H1 (cell line): Measurements from ENCODE around the gene FFAR2. TPM values are rescaled to one million over a fixed set of nuclear protein-coding genes. Genes with fewer than 3 reads are reported as not detected.

Experiments used
- CTCF ChIA-PET: fragments of 300-600 bp; sonication (Branson Sonifier 250); formaldehyde crosslinking; loops from one replicate; lab custom pipeline; 2021; ENCODE audit not compliant: partially characterized antibody; lab: Charles Lee
- POLR2A ChIA-PET: fragments of 300-600 bp; sonication (Branson Sonifier 250); formaldehyde crosslinking; loops from one replicate; lab custom pipeline; 2021; ENCODE audit warnings: inconsistent platforms; ENCODE audit not compliant: partially characterized antibody; lab: Charles Lee
- DNase-seq, 2 experiments: peaks; one replicate each; pipeline versions ENCODE4 v3.0.0 to v3.0.0-alpha.2; 2010 to 2022; ENCODE audit warnings: low spot score in 2 of 2, low read depth in 1 of 2, mixed read lengths in 1 of 2
- FAIRE-seq: peaks from 2 replicates; lab custom pipeline; 2011; peaks lifted over from hg19 to GRCh38; lab: Jason Lieb, UNC
- H2AFZ ChIP-seq: 2 replicates; pipeline ENCODE4 v1.8.1; 2012; ENCODE audit warnings: low read length, inconsistent platforms
- H2AK5ac ChIP-seq: 2 replicates; pipeline ENCODE4 v1.6.1; 2013; ENCODE audit warnings: low read depth, low read length
- H2BK120ac ChIP-seq: replicated peaks from 2 replicates; pipeline ENCODE3; 2013; ENCODE audit warnings: low read depth, low read length, inconsistent platforms
- H2BK12ac ChIP-seq: 2 replicates; pipeline ENCODE4 v1.6.1; 2013; ENCODE audit warnings: low read depth, low read length
- H2BK15ac ChIP-seq: 2 replicates; pipeline ENCODE4 v1.6.1; 2013; ENCODE audit warnings: low read length
- H2BK20ac ChIP-seq: 2 replicates; pipeline ENCODE4 v1.6.1; 2013; ENCODE audit warnings: low read length
- H2BK5ac ChIP-seq: 2 replicates; pipeline ENCODE4 v1.6.1; 2013; ENCODE audit warnings: low read depth, low read length
- H3K14ac ChIP-seq: 2 replicates; pipeline ENCODE4 v1.6.1; 2013; ENCODE audit warnings: inconsistent platforms; ENCODE audit not compliant: insufficient read length
- H3K18ac ChIP-seq: 2 replicates; pipeline ENCODE4 v1.6.1; 2013; ENCODE audit warnings: low read length; ENCODE audit errors: extremely low read depth
- H3K23ac ChIP-seq: 2 replicates; pipeline ENCODE4 v1.6.1; 2013; ENCODE audit warnings: inconsistent platforms; ENCODE audit not compliant: insufficient read length
- H3K23me2 ChIP-seq: 2 replicates; pipeline ENCODE4 v1.6.1; 2013; ENCODE audit warnings: low read depth, low read length
- H3K27ac ChIP-seq: 2 replicates; pipeline ENCODE4 v1.6.1; 2011; ENCODE audit warnings: low read depth, low read length, inconsistent platforms
- H3K27me3 ChIP-seq, 4 experiments: replicated peaks in 1 of 4; 1 replicate in 1 of 4; 2 replicates in 3 of 4; pipeline versions ENCODE4 v1.6.1 to v1.8.1; 2011 to 2013; ENCODE audit warnings: low read length in 3 of 4, mild to moderate bottlenecking in 3 of 4, inconsistent platforms in 2 of 4, mixed read lengths in 2 of 4, moderate library complexity in 1 of 4; ENCODE audit not compliant: control insufficient read depth in 3 of 4, insufficient read depth in 3 of 4; ENCODE audit errors: extremely low read depth in 1 of 4
- H3K36me3 ChIP-seq, 4 experiments: 2 replicates each; pipeline versions ENCODE4 v1.6.1 to v1.8.1; 2011 to 2013; ENCODE audit warnings: mild to moderate bottlenecking in 4 of 4, low read length in 3 of 4, moderate library complexity in 2 of 4, control low read depth in 1 of 4, inconsistent platforms in 1 of 4; ENCODE audit not compliant: insufficient read depth in 4 of 4, control insufficient read depth in 2 of 4
- H3K4ac ChIP-seq: replicated peaks from 2 replicates; pipeline ENCODE3; 2013; ENCODE audit warnings: low read length, low read depth, mixed read lengths, inconsistent platforms; ENCODE audit not compliant: insufficient read length
- H3K4me1 ChIP-seq, 4 experiments: replicated peaks in 1 of 4; 1 replicate in 1 of 4; 2 replicates in 3 of 4; pipeline versions ENCODE4 v1.6.1 to v1.8.1; 2011 to 2013; ENCODE audit warnings: low read length in 3 of 4, inconsistent platforms in 2 of 4, mixed read lengths in 1 of 4; ENCODE audit not compliant: insufficient read depth in 4 of 4, control insufficient read depth in 3 of 4
- H3K4me2 ChIP-seq, 2 experiments: 2 replicates each; pipeline versions ENCODE4 v1.6.1 to v1.8.1; 2011 to 2013; ENCODE audit warnings: low read depth in 2 of 2, low read length in 2 of 2, control low read depth in 1 of 2, inconsistent platforms in 1 of 2, mild to moderate bottlenecking in 1 of 2; ENCODE audit not compliant: insufficient read depth in 1 of 2
- H3K4me3 ChIP-seq, 4 experiments: fragments of 200-600, 300-600 bp in 1 of 4; sonication (generic), shearing (Covaris generic), sonication (Bioruptor Twin) in 1 of 4; 2 replicates each; pipeline versions ENCODE4 v1.5.1 to v1.8.1; 2011 to 2016; ENCODE audit warnings: low read length in 4 of 4, low read depth in 3 of 4, control low read depth in 2 of 4, inconsistent platforms in 2 of 4, mild to moderate bottlenecking in 2 of 4, mixed read lengths in 1 of 4, moderate library complexity in 1 of 4; ENCODE audit not compliant: insufficient read depth in 2 of 4; ENCODE audit errors: extremely low read depth in 1 of 4
- H3K56ac ChIP-seq: replicated peaks from 2 replicates; pipeline ENCODE3; 2013; ENCODE audit warnings: low read depth, mild to moderate bottlenecking, mixed read lengths, low read length, inconsistent platforms; ENCODE audit not compliant: insufficient read length
- H3K79me1 ChIP-seq: 2 replicates; pipeline ENCODE4 v1.6.1; 2013; ENCODE audit warnings: low read depth, low read length, control low read depth
- H3K79me2 ChIP-seq, 2 experiments: 2 replicates each; pipeline versions ENCODE4 v1.6.1 to v1.8.1; 2012 to 2013; ENCODE audit warnings: low read length in 2 of 2, mild to moderate bottlenecking in 2 of 2, inconsistent platforms in 1 of 2; ENCODE audit not compliant: insufficient read depth in 2 of 2, control insufficient read depth in 1 of 2
- H3K9ac ChIP-seq, 4 experiments: replicated peaks in 1 of 4; 1 replicate in 1 of 4; 2 replicates in 3 of 4; pipeline versions ENCODE4 v1.6.1 to v1.8.1; 2011 to 2013; ENCODE audit warnings: low read depth in 3 of 4, low read length in 3 of 4, control low read depth in 2 of 4, mild to moderate bottlenecking in 2 of 4, moderate library complexity in 2 of 4, inconsistent platforms in 1 of 4; ENCODE audit errors: extremely low read depth in 1 of 4
- H3K9me3 ChIP-seq, 2 experiments: 2 replicates each; pipeline versions ENCODE4 v1.6.1 to v1.8.1; 2012 to 2013; ENCODE audit warnings: mild to moderate bottlenecking in 2 of 2, moderate library complexity in 2 of 2, control low read depth in 1 of 2, inconsistent platforms in 1 of 2, low read depth in 1 of 2, low read length in 1 of 2, mixed read lengths in 1 of 2; ENCODE audit not compliant: insufficient read depth in 2 of 2
- H4K20me1 ChIP-seq, 2 experiments: replicated peaks in 1 of 2; 2 replicates each; pipeline versions ENCODE3 to v1.8.1; 2011 to 2013; ENCODE audit warnings: inconsistent platforms in 2 of 2, low read length in 2 of 2, mild to moderate bottlenecking in 1 of 2; ENCODE audit not compliant: insufficient read depth in 2 of 2, control insufficient read depth in 1 of 2
- H4K5ac ChIP-seq: 2 replicates; pipeline ENCODE4 v1.6.1; 2013; ENCODE audit warnings: low read length, low read depth, mixed read lengths, inconsistent platforms; ENCODE audit not compliant: insufficient read length
- H4K8ac ChIP-seq: 2 replicates; pipeline ENCODE4 v1.8.0; 2013; ENCODE audit warnings: mild to moderate bottlenecking, moderate library complexity, low read length, inconsistent platforms; ENCODE audit not compliant: insufficient read depth; ENCODE audit errors: extremely low read depth
- H4K91ac ChIP-seq: replicated peaks from 2 replicates; pipeline ENCODE3; 2013; ENCODE audit warnings: low read length, mixed read lengths, inconsistent platforms; ENCODE audit not compliant: insufficient read length
- CHD2 ChIP-seq: IDR thresholded peaks from 2 replicates; pipeline ENCODE4 v1.6.1; 2012; ENCODE audit warnings: low read length, improper control_type of control experiment
- POLR2A ChIP-seq, 2 experiments: IDR thresholded peaks; 1 replicate in 1 of 2; 2 replicates in 1 of 2; pipeline ENCODE4 v1.6.1; 2011; ENCODE audit warnings: low read depth in 2 of 2, low read length in 2 of 2, mild to moderate bottlenecking in 2 of 2; ENCODE audit errors: control extremely low read depth in 1 of 2
- SIX5 ChIP-seq: IDR thresholded peaks from 2 replicates; pipeline ENCODE4 v1.6.1; 2011; ENCODE audit warnings: mild to moderate bottlenecking, low read depth, low read length
- SRF ChIP-seq: IDR thresholded peaks from 2 replicates; pipeline ENCODE4 v1.6.1; 2011; ENCODE audit warnings: mild to moderate bottlenecking, low read depth, low read length, moderate library complexity
- TCF12 ChIP-seq: IDR thresholded peaks from 2 replicates; pipeline ENCODE4 v1.6.1; 2011; ENCODE audit warnings: low read depth, mild to moderate bottlenecking, low read length
- TEAD4 ChIP-seq: IDR thresholded peaks from 2 replicates; pipeline ENCODE4 v1.6.1; 2012; ENCODE audit warnings: low read depth, low read length, inconsistent platforms, mixed read lengths
- WGBS, 2 experiments: shearing (Covaris generic) in 1 of 2; methylation state at CpG; one replicate each; pipeline versions ENCODE4 v1.1.6 to v1.1.7; 2013 to 2015; ENCODE audit warnings: low lambda C conversion rate in 2 of 2, mixed read lengths in 2 of 2, inconsistent platforms in 1 of 2, low coverage in 1 of 2, missing lambda C conversion rate in 1 of 2; ENCODE audit not compliant: insufficient replicate concordance in 2 of 2, insufficient coverage in 1 of 2, insufficient read length in 1 of 2; ENCODE audit errors: extremely low coverage in 1 of 2, missing lambda C conversion rate in 1 of 2; 5-methylcytosine and 5-hydroxymethylcytosine counted together
- polyA plus RNA-seq, 7 experiments: library from polyadenylated mRNA; depleted of rRNA in 3 of 7; stranded (reverse) in 5 of 7; unstranded in 2 of 7; fragments of >200 nt in 5 of 7; fragments of 200-250 nt in 2 of 7; gene quantifications; 1 replicate in 5 of 7; 2 replicates in 1 of 7; 4 replicates in 1 of 7; pipeline versions ENCODE4 v1.2.1 to v1.2.3, GENCODE V29; 2011 to 2013; ENCODE audit warnings: missing spikeins in 2 of 7, mixed read lengths in 2 of 7
- total RNA-seq: library from RNA; stranded (reverse); fragmentation: NEBNext Ultra II Directional; extraction: Animal tissue kit (Norgen Biotek cat#: 25700); gene quantifications from 2 replicates; pipeline ENCODE4 v1.2.1, GENCODE V29; 2021
- TF ChIP-seq, protein P1 (sequence below): IDR thresholded peaks from 2 replicates; pipeline ENCODE4 v1.6.1; 2011; ENCODE audit warnings: low read depth, mild to moderate bottlenecking, low read length; ENCODE audit not compliant: insufficient read depth

Gene FFAR2
- total and polyA plus RNA-seq, 2 of the 8 experiments (the other 6 are each of a cell fraction or from before 2014, with no cell fraction given), result not detected

GRCh38 chr19:35500611-35501010 lies 52.6 kb downstream of the FFAR2 start:
- Histone ChIP-seq H3K9ac (no peak overlapping the region), H2AK5ac (no peak overlapping the region), H3K4me3 (no peak overlapping the region), H2AFZ (no peak overlapping the region), H2BK12ac (no peak overlapping the region), H4K5ac (no peak overlapping the region), H4K20me1 (peaks cover 2 to 14% of the 10 kb centered on the region in 2 experiments), H3K79me2 (no peaks in the 10 kb centered on the region; a peak in 1 of 4 replicates), H3K4me2 (no peak overlapping the region), H3K27me3 (no peaks in the 10 kb centered on the region), H3K4ac (no peak overlapping the region), H4K91ac (no peak overlapping the region), H3K79me1 (no peaks in the 10 kb centered on the region), H3K23ac (no peak overlapping the region), H4K8ac (no peak overlapping the region), H2BK15ac (no peak overlapping the region), H3K18ac (no peak overlapping the region), H3K4me1 (peaks cover 0 to 4% (median 2%) of the 10 kb centered on the region in 4 experiments; a peak in 2 of 7 replicates), H3K14ac (no peak overlapping the region), H2BK20ac (no peak overlapping the region), H2BK120ac (no peak overlapping the region), H2BK5ac (no peak overlapping the region), H3K9me3 (no peaks in the 10 kb centered on the region), H3K23me2 (no peaks in the 10 kb centered on the region), H3K56ac (no peak overlapping the region), H3K36me3 (peaks cover 20 to 59% (median 45%) of the 10 kb centered on the region in 4 experiments), H3K27ac (no peak overlapping the region)
- DNase-seq (no peak), FAIRE-seq (no peak)
- 93% methylated on average over 10 of the region's 10 CpGs; no CpG with 5 or more reads in 1 of the 2 experiments for WGBS, 2 experiments
- no peak for TF ChIP-seq POLR2A (IDR thresholded peaks at IDR 0.05; ENCODE audit: control extremely low read depth in 1 of 2, low read depth in 2 of 2, low read length in 2 of 2)
- TF ChIP-seq CHD2, result no peak
- no peak for TF ChIP-seq TEAD4
- TF ChIP-seq, protein P1, sequence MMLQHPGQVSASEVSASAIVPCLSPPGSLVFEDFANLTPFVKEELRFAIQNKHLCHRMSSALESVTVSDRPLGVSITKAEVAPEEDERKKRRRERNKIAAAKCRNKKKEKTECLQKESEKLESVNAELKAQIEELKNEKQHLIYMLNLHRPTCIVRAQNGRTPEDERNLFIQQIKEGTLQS, result no peak
- no peak for TF ChIP-seq SRF
- no peak for TF ChIP-seq SIX5
- TF ChIP-seq TCF12, result no peak
- ChIA-PET CTCF (interaction anchor here (2.0 kb wide), 1 partner anchor 9 kb away, joined by 8 read pairs; the partner anchor contains the start of gene KRTDAP), POLR2A (interaction anchor here (0.5 to 2.6 kb wide), 5 partner anchors 9 to 16 kb away, joined by 4 to 23 read pairs (median 5); partner anchors contain the start of gene DMKN)
